ENCODE data around the gene GNE. TPM values are rescaled to one million over a fixed set of nuclear protein-coding genes. Genes with fewer than 3 reads are reported as not detected.
A peak's percentile ranks its signal among the peaks of the same experiment; 100 is the strongest.
"Not testable (repeated sequence)": the region's sequence is repeated elsewhere in the genome, so short reads cannot be mapped to it uniquely, and the experiment has no call there.

The GNE gene
- total RNA-seq (10 to 100 TPM; 11.9 to 24.6 (median 16.7) TPM), polyA plus RNA-seq (1 to 10 TPM; 3.6 to 6.9 (median 4.2) TPM)
- long read RNA-seq, donor 1 = 0 reads
- long read RNA-seq, donor 2 = 0 reads

DNA sequence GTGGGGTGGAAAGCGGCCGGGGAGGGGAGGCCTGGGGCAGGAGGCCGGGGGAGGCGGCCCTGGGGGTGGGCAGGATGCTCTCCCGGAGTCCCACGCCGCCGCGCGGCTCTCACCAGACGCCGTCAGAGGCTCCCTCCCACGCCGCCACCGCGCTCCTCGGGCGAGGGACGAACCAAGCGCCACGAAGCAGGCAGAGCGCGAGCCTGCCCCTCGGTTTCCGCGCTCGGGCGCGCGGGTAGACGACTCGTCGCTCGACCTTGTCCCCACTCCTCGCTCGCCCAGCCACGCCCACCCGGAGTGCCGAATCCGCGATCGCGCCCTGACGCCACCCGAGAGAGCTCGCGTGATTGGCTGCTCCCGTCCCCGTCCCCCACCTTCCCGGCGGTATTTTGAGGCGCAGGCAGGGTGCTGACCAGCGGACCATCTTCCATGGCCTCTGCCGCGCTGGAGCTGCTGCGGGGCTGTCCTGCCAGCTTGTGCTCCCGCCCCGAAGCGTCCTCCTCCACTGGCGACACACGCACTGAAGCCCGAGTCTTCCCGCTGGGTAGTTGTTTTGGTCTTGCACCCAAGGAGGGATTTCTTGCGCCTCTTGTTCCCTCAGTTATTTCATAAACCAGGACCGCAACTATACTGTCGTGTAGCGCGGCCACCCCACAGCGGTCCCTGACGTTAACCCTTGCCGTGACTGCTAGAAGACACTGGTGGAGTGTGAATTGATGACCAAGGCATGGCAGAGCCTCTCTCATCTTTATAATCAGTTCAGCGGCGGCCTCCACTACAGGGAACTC is at the start of gene GNE:
GNE (minus strand) TSS at position 241 of the 788 bp plus-strand sequence. CDS start 9,093 bp downstream, outside the sequence.
- Histone ChIP-seq H3K9me3 (no peaks in the 10 kb centered on the region), H3K27ac (peak within 1 kb of the TSS; percentile 94 to 99 (median 98)), H3K4me1 (peaks cover 0 to 29% (median 18%) of the 10 kb centered on the region in 6 donors), H3K27me3 (replicated peaks in 1 of 7) (no peaks in the 10 kb centered on the region), H3K36me3 (no peaks in the 10 kb centered on the region), H3K4me3 (peak within 1 kb of the TSS; percentile 74 to 97 (median 88))
- DNase-seq = peak; percentile 100
- intact Hi-C loops (cut with DNase I; ENCODE audit: low total_unique reads) = no loop called here
- 1 to 3% (median 2%) methylated on average over 45 to 73 of the region's 73 CpGs for WGBS, 5 donors
- peak in 1 of 11 experiments; percentile 12 for TF ChIP-seq CTCF (IDR thresholded peaks at IDR 0.05 in 8 of 11, conservative IDR thresholded peaks at IDR 0.05 in 3 of 11)
- TF ChIP-seq POLR2AphosphoS5 (IDR thresholded peaks at IDR 0.05) = peak; percentile 94 to 97 (median 95)
- TF ChIP-seq POLR2A (IDR thresholded peaks at IDR 0.05) = peak; percentile 57 to 77 (median 67)

DNA sequence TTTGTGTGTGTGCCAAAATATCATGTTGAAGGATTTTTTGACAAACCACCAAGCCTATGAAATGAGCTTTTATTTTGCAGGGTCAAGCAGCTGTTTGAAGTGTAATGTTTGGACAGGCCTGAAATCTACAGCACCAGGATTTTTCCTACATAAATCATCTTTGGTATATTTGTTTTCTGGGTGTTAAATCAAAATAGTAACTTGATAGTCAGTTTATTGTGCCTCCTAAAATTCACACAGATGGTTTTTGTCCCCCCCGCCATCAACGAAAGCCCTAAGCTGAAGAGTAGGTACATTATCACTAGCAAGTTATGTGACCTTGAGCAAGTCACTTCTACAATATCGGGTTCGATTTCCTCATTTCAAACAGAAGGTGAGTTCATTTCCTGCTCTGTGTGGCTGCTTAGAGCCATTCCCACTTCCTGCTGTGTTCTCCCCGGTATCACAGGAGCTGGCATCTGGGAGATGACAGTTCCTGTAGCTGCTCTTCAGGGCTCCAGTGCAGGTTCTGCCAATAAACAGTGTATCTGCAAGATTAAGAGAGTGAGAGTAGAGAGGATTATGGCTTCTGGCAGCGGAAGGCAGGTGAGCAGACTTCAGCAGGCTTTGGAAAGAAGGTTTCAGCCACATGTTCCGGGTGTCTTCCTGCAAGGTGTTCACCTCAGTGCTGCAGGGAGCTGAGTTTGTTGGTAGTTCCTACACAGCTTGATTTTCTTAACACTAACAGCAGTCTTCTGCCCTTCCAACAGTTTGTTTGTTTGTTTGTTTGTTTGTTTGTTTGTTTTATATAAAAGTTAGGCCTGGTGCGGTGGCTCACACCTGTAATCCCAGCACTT is 48.4 kb upstream of the GNE start:
- intact Hi-C loops (cut with DNase I; ENCODE audit: low total_unique reads) = no loop called here
- no peaks in the 10 kb centered on the region for H3K27me3 ChIP-seq (replicated peaks in 1 of 7)
- 43 to 53% (median 47%) methylated on average over 8 of the region's 8 CpGs for WGBS, 5 donors
- no peaks in the 10 kb centered on the region for H3K9me3 ChIP-seq
- DNase-seq = no peak
- no peak for TF ChIP-seq POLR2A (IDR thresholded peaks at IDR 0.05)
- no peak for TF ChIP-seq POLR2AphosphoS5 (IDR thresholded peaks at IDR 0.05)
- TF ChIP-seq CTCF (IDR thresholded peaks at IDR 0.05 in 8 of 11, conservative IDR thresholded peaks at IDR 0.05 in 3 of 11) = no peak
- H3K27ac ChIP-seq = no peak overlapping the region
- H3K4me3 ChIP-seq = no peak overlapping the region
- H3K36me3 ChIP-seq = no peaks in the 10 kb centered on the region
- H3K4me1 ChIP-seq = peaks cover 0 to 11% (median 6%) of the 10 kb centered on the region in 6 donors

DNA sequence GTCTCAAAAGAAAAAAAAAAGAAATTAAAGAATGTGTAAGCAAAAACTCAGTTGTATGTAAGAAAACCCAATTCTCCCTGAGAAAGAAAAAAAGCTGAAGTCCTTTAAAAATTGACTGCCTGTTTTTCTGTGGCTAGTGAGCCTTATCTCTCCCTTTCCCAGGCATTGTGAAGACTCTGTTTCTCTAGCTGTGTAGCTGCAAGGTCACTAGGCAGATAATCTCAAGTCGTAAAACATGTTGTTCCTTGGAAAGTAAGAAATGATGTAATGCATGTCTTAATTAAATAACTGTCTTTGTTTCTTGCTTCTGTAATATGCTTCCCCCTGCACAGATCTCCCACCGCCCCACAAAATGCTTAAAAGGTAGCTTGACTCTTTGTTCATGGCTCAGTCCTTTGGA is 46.1 kb upstream of the GNE start:
- DNase-seq; H3K27me3 ChIP-seq (replicated peaks in 1 of 7); H3K4me3 ChIP-seq; H3K9me3 ChIP-seq; intact Hi-C loops (cut with DNase I; ENCODE audit: low total_unique reads); H3K27ac ChIP-seq; H3K36me3 ChIP-seq: not testable (repeated sequence)
- 76 to 86% (median 78%) methylated on average over 1 to 2 of the region's 2 CpGs for WGBS, 5 donors
- peaks cover 0 to 11% (median 6%) of the 10 kb centered on the region in 6 donors for H3K4me1 ChIP-seq

GRCh38 chr9:36301227-36301626 is 43.0 kb upstream of the GNE start:
- DNase-seq = no peak
- Histone ChIP-seq H3K9me3 (no peaks in the 10 kb centered on the region), H3K4me3 (no peak overlapping the region), H3K27me3 (replicated peaks in 1 of 7) (no peaks in the 10 kb centered on the region), H3K27ac (no peak overlapping the region), H3K4me1 (peaks cover 0 to 2% (median under 1%) of the 10 kb centered on the region in 6 donors), H3K36me3 (no peaks in the 10 kb centered on the region)
- TF ChIP-seq POLR2AphosphoS5 (IDR thresholded peaks at IDR 0.05) (no peak), POLR2A (IDR thresholded peaks at IDR 0.05) (no peak), CTCF (IDR thresholded peaks at IDR 0.05 in 8 of 11, conservative IDR thresholded peaks at IDR 0.05 in 3 of 11) (no peak)
- 78 to 97% (median 79%) methylated on average over 5 of the region's 5 CpGs for WGBS, 5 donors
- intact Hi-C loops (cut with DNase I; ENCODE audit: low total_unique reads) = no loop called here

Measured in spleen (tissue), 13 donors.